K562 (cell line): ENCODE measurements around the gene PTPRM. TPM values are rescaled to one million over a fixed set of nuclear protein-coding genes. Genes with fewer than 3 reads are reported as not detected.

ENCODE experiments used
- polyA plus RNA-seq, 8 experiments: library from polyadenylated mRNA; depleted of rRNA in 4 of 8; stranded (reverse) in 5 of 8; unstranded in 3 of 8; fragments of >200 nt; fragmentation: Nextera tagmentation in 2 of 8; fragmentation: Illumina TruSeq in 1 of 8; extraction: Ambion mirVana in 2 of 8; extraction: Trizol in 1 of 8; gene quantifications; 2 replicates each; pipeline versions ENCODE4 v1.2.1 to v1.2.3, GENCODE V29; 2011 to 2014; ENCODE audit warnings: inconsistent platforms in 1 of 8, missing spikeins in 1 of 8
- total RNA-seq, 7 experiments: library from RNA; depleted of rRNA in 6 of 7; stranded (reverse); fragments of >200 nt in 6 of 7; fragmentation: Illumina TruSeq in 2 of 7; extraction: Trizol in 2 of 7; gene quantifications; 2 replicates each; pipeline versions ENCODE4 v1.2.1 to v1.2.3, GENCODE V29; 2011 to 2021; ENCODE audit warnings: low replicate concordance in 1 of 7
- TF ChIP-seq, protein P1 (sequence below): fragments of 450-650 bp; IDR thresholded peaks from 2 replicates; pipeline ENCODE4 v1.6.1; 2016; ENCODE audit warnings: mild to moderate bottlenecking, moderate library complexity
- TF ChIP-seq, protein P2 (sequence below): sonication (generic); formaldehyde crosslinking; IDR thresholded peaks from 2 replicates; pipeline ENCODE4 v1.8.1; 2023; ENCODE audit warnings: missing genetic modification reagents, mild to moderate bottlenecking, borderline replicate concordance

The PTPRM gene
- total and polyA plus RNA-seq, 9 of the 15 experiments (the other 6 are each of a cell fraction or from before 2014, with no cell fraction given) = 0.03 to 0.16 (median 0.08) TPM; not detected in 3

DNA sequence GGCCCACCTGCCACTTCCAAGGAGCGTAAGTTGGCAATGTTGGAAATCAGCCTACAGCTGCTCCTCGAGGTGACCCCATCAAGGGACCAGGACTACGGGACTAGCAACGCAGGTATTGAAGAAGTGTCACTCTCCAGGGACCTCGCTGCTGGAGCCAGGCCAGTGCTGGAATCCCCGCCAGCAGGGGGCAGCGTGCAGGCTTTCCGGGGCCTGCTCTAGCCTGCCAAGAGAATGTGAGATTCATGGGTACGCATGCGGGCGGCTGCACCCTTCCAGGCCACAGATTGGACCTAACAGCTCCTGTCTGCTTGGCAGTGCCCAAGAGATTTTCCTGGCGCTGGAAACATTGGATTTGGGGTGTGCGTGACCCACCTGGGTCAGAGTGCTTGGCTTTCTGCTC, 859.3 kb downstream of the PTPRM start (continued):
- TF ChIP-seq, protein P1, sequence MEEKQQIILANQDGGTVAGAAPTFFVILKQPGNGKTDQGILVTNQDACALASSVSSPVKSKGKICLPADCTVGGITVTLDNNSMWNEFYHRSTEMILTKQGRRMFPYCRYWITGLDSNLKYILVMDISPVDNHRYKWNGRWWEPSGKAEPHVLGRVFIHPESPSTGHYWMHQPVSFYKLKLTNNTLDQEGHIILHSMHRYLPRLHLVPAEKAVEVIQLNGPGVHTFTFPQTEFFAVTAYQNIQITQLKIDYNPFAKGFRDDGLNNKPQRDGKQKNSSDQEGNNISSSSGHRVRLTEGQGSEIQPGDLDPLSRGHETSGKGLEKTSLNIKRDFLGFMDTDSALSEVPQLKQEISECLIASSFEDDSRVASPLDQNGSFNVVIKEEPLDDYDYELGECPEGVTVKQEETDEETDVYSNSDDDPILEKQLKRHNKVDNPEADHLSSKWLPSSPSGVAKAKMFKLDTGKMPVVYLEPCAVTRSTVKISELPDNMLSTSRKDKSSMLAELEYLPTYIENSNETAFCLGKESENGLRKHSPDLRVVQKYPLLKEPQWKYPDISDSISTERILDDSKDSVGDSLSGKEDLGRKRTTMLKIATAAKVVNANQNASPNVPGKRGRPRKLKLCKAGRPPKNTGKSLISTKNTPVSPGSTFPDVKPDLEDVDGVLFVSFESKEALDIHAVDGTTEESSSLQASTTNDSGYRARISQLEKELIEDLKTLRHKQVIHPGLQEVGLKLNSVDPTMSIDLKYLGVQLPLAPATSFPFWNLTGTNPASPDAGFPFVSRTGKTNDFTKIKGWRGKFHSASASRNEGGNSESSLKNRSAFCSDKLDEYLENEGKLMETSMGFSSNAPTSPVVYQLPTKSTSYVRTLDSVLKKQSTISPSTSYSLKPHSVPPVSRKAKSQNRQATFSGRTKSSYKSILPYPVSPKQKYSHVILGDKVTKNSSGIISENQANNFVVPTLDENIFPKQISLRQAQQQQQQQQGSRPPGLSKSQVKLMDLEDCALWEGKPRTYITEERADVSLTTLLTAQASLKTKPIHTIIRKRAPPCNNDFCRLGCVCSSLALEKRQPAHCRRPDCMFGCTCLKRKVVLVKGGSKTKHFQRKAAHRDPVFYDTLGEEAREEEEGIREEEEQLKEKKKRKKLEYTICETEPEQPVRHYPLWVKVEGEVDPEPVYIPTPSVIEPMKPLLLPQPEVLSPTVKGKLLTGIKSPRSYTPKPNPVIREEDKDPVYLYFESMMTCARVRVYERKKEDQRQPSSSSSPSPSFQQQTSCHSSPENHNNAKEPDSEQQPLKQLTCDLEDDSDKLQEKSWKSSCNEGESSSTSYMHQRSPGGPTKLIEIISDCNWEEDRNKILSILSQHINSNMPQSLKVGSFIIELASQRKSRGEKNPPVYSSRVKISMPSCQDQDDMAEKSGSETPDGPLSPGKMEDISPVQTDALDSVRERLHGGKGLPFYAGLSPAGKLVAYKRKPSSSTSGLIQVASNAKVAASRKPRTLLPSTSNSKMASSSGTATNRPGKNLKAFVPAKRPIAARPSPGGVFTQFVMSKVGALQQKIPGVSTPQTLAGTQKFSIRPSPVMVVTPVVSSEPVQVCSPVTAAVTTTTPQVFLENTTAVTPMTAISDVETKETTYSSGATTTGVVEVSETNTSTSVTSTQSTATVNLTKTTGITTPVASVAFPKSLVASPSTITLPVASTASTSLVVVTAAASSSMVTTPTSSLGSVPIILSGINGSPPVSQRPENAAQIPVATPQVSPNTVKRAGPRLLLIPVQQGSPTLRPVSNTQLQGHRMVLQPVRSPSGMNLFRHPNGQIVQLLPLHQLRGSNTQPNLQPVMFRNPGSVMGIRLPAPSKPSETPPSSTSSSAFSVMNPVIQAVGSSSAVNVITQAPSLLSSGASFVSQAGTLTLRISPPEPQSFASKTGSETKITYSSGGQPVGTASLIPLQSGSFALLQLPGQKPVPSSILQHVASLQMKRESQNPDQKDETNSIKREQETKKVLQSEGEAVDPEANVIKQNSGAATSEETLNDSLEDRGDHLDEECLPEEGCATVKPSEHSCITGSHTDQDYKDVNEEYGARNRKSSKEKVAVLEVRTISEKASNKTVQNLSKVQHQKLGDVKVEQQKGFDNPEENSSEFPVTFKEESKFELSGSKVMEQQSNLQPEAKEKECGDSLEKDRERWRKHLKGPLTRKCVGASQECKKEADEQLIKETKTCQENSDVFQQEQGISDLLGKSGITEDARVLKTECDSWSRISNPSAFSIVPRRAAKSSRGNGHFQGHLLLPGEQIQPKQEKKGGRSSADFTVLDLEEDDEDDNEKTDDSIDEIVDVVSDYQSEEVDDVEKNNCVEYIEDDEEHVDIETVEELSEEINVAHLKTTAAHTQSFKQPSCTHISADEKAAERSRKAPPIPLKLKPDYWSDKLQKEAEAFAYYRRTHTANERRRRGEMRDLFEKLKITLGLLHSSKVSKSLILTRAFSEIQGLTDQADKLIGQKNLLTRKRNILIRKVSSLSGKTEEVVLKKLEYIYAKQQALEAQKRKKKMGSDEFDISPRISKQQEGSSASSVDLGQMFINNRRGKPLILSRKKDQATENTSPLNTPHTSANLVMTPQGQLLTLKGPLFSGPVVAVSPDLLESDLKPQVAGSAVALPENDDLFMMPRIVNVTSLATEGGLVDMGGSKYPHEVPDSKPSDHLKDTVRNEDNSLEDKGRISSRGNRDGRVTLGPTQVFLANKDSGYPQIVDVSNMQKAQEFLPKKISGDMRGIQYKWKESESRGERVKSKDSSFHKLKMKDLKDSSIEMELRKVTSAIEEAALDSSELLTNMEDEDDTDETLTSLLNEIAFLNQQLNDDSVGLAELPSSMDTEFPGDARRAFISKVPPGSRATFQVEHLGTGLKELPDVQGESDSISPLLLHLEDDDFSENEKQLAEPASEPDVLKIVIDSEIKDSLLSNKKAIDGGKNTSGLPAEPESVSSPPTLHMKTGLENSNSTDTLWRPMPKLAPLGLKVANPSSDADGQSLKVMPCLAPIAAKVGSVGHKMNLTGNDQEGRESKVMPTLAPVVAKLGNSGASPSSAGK = no peak
- TF ChIP-seq, protein P2, sequence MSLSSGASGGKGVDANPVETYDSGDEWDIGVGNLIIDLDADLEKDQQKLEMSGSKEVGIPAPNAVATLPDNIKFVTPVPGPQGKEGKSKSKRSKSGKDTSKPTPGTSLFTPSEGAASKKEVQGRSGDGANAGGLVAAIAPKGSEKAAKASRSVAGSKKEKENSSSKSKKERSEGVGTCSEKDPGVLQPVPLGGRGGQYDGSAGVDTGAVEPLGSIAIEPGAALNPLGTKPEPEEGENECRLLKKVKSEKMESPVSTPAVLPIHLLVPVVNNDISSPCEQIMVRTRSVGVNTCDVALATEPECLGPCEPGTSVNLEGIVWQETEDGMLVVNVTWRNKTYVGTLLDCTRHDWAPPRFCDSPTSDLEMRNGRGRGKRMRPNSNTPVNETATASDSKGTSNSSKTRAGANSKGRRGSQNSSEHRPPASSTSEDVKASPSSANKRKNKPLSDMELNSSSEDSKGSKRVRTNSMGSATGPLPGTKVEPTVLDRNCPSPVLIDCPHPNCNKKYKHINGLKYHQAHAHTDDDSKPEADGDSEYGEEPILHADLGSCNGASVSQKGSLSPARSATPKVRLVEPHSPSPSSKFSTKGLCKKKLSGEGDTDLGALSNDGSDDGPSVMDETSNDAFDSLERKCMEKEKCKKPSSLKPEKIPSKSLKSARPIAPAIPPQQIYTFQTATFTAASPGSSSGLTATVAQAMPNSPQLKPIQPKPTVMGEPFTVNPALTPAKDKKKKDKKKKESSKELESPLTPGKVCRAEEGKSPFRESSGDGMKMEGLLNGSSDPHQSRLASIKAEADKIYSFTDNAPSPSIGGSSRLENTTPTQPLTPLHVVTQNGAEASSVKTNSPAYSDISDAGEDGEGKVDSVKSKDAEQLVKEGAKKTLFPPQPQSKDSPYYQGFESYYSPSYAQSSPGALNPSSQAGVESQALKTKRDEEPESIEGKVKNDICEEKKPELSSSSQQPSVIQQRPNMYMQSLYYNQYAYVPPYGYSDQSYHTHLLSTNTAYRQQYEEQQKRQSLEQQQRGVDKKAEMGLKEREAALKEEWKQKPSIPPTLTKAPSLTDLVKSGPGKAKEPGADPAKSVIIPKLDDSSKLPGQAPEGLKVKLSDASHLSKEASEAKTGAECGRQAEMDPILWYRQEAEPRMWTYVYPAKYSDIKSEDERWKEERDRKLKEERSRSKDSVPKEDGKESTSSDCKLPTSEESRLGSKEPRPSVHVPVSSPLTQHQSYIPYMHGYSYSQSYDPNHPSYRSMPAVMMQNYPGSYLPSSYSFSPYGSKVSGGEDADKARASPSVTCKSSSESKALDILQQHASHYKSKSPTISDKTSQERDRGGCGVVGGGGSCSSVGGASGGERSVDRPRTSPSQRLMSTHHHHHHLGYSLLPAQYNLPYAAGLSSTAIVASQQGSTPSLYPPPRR (CRISPR knock-in tag) = no peak
